GM21529 (cell line): ENCODE measurements around the gene CLMP.
A peak's percentile ranks its signal among the peaks of the same experiment; 100 is the strongest.

Experiments
- ATAC-seq: cut with Tn5 transposase; IDR thresholded peaks from one replicate; pipeline ENCODE4 v1.9.1; 2021; ENCODE audit not compliant: unreplicated experiment

CLMP gene

GRCh38 chr11:123195188-123196059, at the start of gene CLMP:
CLMP (minus strand) TSS chr11:123195248; CDS start chr11:123194940, 308 bp downstream.
- no peak for ATAC-seq

- no peak for ATAC-seq
Observed at GRCh38 chr11:123241874-123242543, 47.0 kb upstream of the CLMP start.

GRCh38 chr11:123241294-123241693, 46.2 kb upstream of the CLMP start:
- no peak for ATAC-seq

GRCh38 chr11:123239191-123240150, 44.4 kb upstream of the CLMP start:
- ATAC-seq: no peak

- ATAC-seq: no peak
Observed at GRCh38 chr11:123238297-123238696, 43.2 kb upstream of the CLMP start.

- no peak for ATAC-seq
Observed at GRCh38 chr11:123236879-123237278, 41.8 kb upstream of the CLMP start.

GRCh38 chr11:123235656-123236261, 40.7 kb upstream of the CLMP start:
- ATAC-seq: no peak

- ATAC-seq: no peak
Observed at GRCh38 chr11:123235117-123235655, 40.1 kb upstream of the CLMP start.

- no peak for ATAC-seq
Observed at GRCh38 chr11:123233975-123234334, 38.9 kb upstream of the CLMP start.

- peak; percentile 97 for ATAC-seq
Observed at GRCh38 chr11:123233280-123233974, 38.4 kb upstream of the CLMP start.

GRCh38 chr11:123231777-123232176, 36.7 kb upstream of the CLMP start:
- ATAC-seq: no peak

GRCh38 chr11:123231256-123231655, 36.2 kb upstream of the CLMP start:
- ATAC-seq: no peak

- no peak for ATAC-seq
Observed at GRCh38 chr11:123230346-123230745, 35.3 kb upstream of the CLMP start.

GRCh38 chr11:123228496-123229163, 33.6 kb upstream of the CLMP start:
- no peak for ATAC-seq

- ATAC-seq: no peak
Observed at GRCh38 chr11:123227763-123228495, 32.9 kb upstream of the CLMP start.

- no peak for ATAC-seq
Observed at GRCh38 chr11:123221584-123221983, 26.5 kb upstream of the CLMP start.

- no peak for ATAC-seq
Observed at GRCh38 chr11:123221096-123221561, 26.1 kb upstream of the CLMP start.

- no peak for ATAC-seq
Observed at GRCh38 chr11:123219066-123219690, 24.1 kb upstream of the CLMP start.
